ENCODE measurements around the gene ZNF385A. TPM values are rescaled to one million over a fixed set of nuclear protein-coding genes. Genes with fewer than 3 reads are reported as not detected.

Gene ZNF385A
- total and polyA plus RNA-seq, 2 of the 8 experiments (the other 6 are each of a cell fraction or from before 2014, with no cell fraction given): 5.2 to 14.3 TPM

DNA sequence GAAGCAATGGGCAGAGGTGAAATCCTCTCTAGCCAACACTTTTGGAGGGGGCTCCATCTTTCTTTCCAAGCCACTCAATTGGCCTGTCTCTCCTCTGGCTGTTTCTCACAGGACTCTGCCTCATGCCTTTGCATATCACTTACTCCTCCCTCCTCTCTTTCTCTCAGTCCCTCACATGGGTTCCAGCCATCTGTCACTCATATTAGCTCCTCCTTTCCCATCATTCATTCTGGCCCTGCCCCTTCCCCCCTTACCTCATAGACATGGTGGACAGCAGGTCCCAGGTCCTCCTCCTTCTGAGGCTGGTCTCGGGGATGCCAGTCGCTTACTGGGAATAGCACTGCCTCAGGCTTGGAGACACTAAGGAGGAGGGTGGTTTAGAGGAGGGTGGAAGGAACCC lies 16.6 kb upstream of the ZNF385A start (continued):
- TF ChIP-seq, protein P1, sequence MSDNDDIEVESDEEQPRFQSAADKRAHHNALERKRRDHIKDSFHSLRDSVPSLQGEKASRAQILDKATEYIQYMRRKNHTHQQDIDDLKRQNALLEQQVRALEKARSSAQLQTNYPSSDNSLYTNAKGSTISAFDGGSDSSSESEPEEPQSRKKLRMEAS (IDR thresholded peaks at IDR 0.05): no peak
- TF ChIP-seq TAF7 (optimal IDR thresholded peaks at IDR 0.05; ENCODE audit: borderline replicate concordance, low read depth, low read length) (no peak), FOSL1 (IDR thresholded peaks at IDR 0.05; ENCODE audit: insufficient read depth, low read depth, low read length) (no peak), SP4 (IDR thresholded peaks at IDR 0.05; ENCODE audit: low read length) (no peak), SRF (IDR thresholded peaks at IDR 0.05; ENCODE audit: low read depth, low read length) (no peak)
